ENCODE results near the gene EPM2A. TPM values are rescaled to one million over a fixed set of nuclear protein-coding genes. Genes with fewer than 3 reads are reported as not detected.

EPM2A gene
- total RNA-seq, 1 donor from 2014 or later, result 9.6 TPM

DNA sequence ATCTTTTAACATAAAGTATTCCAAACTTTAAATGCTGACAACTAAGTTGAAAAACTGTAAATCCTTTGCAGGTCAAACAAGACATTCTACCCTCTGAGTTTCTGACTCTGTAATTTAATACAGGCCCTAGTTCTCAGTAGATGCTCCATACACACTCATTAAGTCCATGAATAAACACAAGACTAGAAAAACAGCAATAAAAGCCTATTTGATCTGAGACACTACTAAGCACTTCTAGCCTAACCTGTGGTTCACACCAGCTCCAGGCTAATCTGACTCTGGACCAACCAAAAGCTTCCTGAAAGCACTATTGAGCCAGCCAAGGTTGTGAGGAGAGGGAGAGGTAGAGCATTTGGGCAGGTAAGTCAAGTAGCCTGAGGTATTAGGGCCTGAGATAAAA, 103.9 kb downstream of the EPM2A start:
- no peak for DNase-seq (ENCODE audit: low spot score)
- H3K36me3 ChIP-seq, result no peaks in the 10 kb centered on the region
- H3K4me1 Mint-ChIP-seq, result no peaks in the 10 kb centered on the region
- TF ChIP-seq EZH2phosphoT487 (IDR thresholded peaks at IDR 0.05) (no peak), EZH2 (IDR thresholded peaks at IDR 0.05) (no peak)
- TF ChIP-seq, protein P1, sequence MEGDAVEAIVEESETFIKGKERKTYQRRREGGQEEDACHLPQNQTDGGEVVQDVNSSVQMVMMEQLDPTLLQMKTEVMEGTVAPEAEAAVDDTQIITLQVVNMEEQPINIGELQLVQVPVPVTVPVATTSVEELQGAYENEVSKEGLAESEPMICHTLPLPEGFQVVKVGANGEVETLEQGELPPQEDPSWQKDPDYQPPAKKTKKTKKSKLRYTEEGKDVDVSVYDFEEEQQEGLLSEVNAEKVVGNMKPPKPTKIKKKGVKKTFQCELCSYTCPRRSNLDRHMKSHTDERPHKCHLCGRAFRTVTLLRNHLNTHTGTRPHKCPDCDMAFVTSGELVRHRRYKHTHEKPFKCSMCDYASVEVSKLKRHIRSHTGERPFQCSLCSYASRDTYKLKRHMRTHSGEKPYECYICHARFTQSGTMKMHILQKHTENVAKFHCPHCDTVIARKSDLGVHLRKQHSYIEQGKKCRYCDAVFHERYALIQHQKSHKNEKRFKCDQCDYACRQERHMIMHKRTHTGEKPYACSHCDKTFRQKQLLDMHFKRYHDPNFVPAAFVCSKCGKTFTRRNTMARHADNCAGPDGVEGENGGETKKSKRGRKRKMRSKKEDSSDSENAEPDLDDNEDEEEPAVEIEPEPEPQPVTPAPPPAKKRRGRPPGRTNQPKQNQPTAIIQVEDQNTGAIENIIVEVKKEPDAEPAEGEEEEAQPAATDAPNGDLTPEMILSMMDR (IDR thresholded peaks at IDR 0.05), result no peak
- H3K4me3 ChIP-seq, result no peak overlapping the region
- no peaks in the 10 kb centered on the region for H3F3A ChIP-seq (ENCODE audit: low read depth)
- H3K27ac ChIP-seq, result no peak overlapping the region
- no peak overlapping the region for H2AFZ ChIP-seq (replicated peaks)
- H3K4me1 ChIP-seq, result no peaks in the 10 kb centered on the region
- H3K9me3 ChIP-seq (ENCODE audit: low read depth), result no peaks in the 10 kb centered on the region
- no peaks in the 10 kb centered on the region for H3K27me3 ChIP-seq
- no peaks in the 10 kb centered on the region for H3K36me3 Mint-ChIP-seq
- no peaks in the 10 kb centered on the region for H3K9me3 Mint-ChIP-seq
- H3K4me3 Mint-ChIP-seq, result no peak overlapping the region
- no peak overlapping the region for H3K9ac ChIP-seq
- H4K20me1 ChIP-seq (ENCODE audit: low read depth), result no peaks in the 10 kb centered on the region
- no peaks in the 10 kb centered on the region for H3K79me2 ChIP-seq (ENCODE audit: low read depth)
- H3K27me3 Mint-ChIP-seq (ENCODE audit: insufficient read depth, low read depth), result no peaks in the 10 kb centered on the region
- H3K27ac Mint-ChIP-seq, result no peak overlapping the region
- H3K4me2 ChIP-seq, result no peak overlapping the region

DNA sequence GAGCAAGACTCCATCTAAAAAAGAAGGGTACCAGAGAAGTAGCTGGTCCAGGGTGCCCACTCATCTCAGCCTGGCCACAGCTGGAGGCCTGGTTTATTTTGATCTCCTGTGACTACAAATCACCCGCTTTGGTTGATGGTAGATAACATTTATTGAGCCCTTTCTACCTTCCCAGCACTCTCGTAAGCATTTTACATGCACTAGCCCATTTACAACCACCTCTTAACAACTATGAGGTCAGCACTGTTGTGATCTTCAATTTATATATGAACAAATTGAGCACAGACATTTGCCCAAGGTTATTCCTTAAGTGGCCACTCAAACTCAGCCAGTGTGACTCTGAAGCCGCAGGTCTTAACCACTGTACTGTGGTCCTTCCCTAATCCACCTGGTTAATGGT, 104.7 kb downstream of the EPM2A start:
- Mint-ChIP-seq H3K36me3 (no peaks in the 10 kb centered on the region), H3K4me3 (no peak overlapping the region), H3K27ac (no peak overlapping the region), H3K9me3 (no peaks in the 10 kb centered on the region), H3K27me3 (ENCODE audit: insufficient read depth, low read depth) (no peaks in the 10 kb centered on the region), H3K4me1 (no peaks in the 10 kb centered on the region)
- H3F3A ChIP-seq (ENCODE audit: low read depth), result no peaks in the 10 kb centered on the region
- H3K27ac ChIP-seq, result no peak overlapping the region
- no peaks in the 10 kb centered on the region for H3K4me1 ChIP-seq
- DNase-seq (ENCODE audit: low spot score), result no peak
- no peaks in the 10 kb centered on the region for H3K9me3 ChIP-seq (ENCODE audit: low read depth)
- no peaks in the 10 kb centered on the region for H3K36me3 ChIP-seq
- no peaks in the 10 kb centered on the region for H4K20me1 ChIP-seq (ENCODE audit: low read depth)
- H3K9ac ChIP-seq, result no peak overlapping the region
- no peaks in the 10 kb centered on the region for H3K79me2 ChIP-seq (ENCODE audit: low read depth)
- no peak overlapping the region for H2AFZ ChIP-seq (replicated peaks)
- H3K27me3 ChIP-seq, result no peaks in the 10 kb centered on the region
- no peak overlapping the region for H3K4me2 ChIP-seq
- H3K4me3 ChIP-seq, result no peak overlapping the region
- no peak for TF ChIP-seq EZH2 (IDR thresholded peaks at IDR 0.05)
- TF ChIP-seq, protein P1 (IDR thresholded peaks at IDR 0.05), result no peak
- TF ChIP-seq EZH2phosphoT487 (IDR thresholded peaks at IDR 0.05), result no peak

DNA sequence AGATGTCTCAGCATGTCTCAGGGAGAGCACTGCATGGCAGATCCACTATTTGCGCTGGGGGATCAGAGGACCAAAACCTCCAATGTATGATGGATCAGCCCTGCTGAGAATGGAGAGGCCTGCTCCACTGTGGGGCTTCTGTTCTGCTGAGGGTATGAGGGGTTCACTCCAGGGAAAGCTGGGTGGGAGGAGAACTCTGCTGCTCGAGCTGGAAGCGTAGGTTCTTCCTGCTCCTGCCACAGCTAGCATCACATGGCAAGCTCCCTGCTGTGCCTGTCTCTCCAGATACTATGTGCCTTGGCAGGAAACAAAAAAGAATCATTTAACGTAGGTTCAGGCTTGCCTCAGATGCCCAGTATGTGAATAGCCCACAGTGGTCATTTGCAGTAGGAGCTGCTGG, 105.8 kb downstream of the EPM2A start:
- H3K4me1 ChIP-seq, result no peaks in the 10 kb centered on the region
- H3K4me3 Mint-ChIP-seq, result no peak overlapping the region
- DNase-seq (ENCODE audit: low spot score), result no peak
- no peaks in the 10 kb centered on the region for H3K27me3 Mint-ChIP-seq (ENCODE audit: insufficient read depth, low read depth)
- H3F3A ChIP-seq (ENCODE audit: low read depth), result no peaks in the 10 kb centered on the region
- H3K27ac Mint-ChIP-seq, result no peak overlapping the region
- H2AFZ ChIP-seq (replicated peaks), result no peak overlapping the region
- H3K36me3 Mint-ChIP-seq, result no peaks in the 10 kb centered on the region
- no peak overlapping the region for H3K4me2 ChIP-seq
- H3K4me3 ChIP-seq, result no peak overlapping the region
- no peaks in the 10 kb centered on the region for H3K79me2 ChIP-seq (ENCODE audit: low read depth)
- H4K20me1 ChIP-seq (ENCODE audit: low read depth), result no peaks in the 10 kb centered on the region
- H3K27me3 ChIP-seq, result no peaks in the 10 kb centered on the region
- H3K9ac ChIP-seq, result no peak overlapping the region
- H3K36me3 ChIP-seq, result no peaks in the 10 kb centered on the region
- no peaks in the 10 kb centered on the region for H3K9me3 ChIP-seq (ENCODE audit: low read depth)
- H3K4me1 Mint-ChIP-seq, result no peaks in the 10 kb centered on the region
- no peak for TF ChIP-seq EZH2phosphoT487 (IDR thresholded peaks at IDR 0.05)
- TF ChIP-seq EZH2 (IDR thresholded peaks at IDR 0.05), result no peak
- TF ChIP-seq, protein P1 (IDR thresholded peaks at IDR 0.05), result no peak
- H3K9me3 Mint-ChIP-seq, result no peaks in the 10 kb centered on the region
- H3K27ac ChIP-seq, result no peak overlapping the region
